ENCODE measurements around the gene CENPW.

GRCh38 chr6:126339796-126340609 is at the start of gene CENPW:
- no peak for TF ChIP-seq CTCF (IDR thresholded peaks at IDR 0.05; ENCODE audit: insufficient read depth, low read length)
- peak; percentile 77 for TF ChIP-seq POLR2AphosphoS5 (IDR thresholded peaks at IDR 0.05; ENCODE audit: low read depth)
- TF ChIP-seq, protein P1, sequence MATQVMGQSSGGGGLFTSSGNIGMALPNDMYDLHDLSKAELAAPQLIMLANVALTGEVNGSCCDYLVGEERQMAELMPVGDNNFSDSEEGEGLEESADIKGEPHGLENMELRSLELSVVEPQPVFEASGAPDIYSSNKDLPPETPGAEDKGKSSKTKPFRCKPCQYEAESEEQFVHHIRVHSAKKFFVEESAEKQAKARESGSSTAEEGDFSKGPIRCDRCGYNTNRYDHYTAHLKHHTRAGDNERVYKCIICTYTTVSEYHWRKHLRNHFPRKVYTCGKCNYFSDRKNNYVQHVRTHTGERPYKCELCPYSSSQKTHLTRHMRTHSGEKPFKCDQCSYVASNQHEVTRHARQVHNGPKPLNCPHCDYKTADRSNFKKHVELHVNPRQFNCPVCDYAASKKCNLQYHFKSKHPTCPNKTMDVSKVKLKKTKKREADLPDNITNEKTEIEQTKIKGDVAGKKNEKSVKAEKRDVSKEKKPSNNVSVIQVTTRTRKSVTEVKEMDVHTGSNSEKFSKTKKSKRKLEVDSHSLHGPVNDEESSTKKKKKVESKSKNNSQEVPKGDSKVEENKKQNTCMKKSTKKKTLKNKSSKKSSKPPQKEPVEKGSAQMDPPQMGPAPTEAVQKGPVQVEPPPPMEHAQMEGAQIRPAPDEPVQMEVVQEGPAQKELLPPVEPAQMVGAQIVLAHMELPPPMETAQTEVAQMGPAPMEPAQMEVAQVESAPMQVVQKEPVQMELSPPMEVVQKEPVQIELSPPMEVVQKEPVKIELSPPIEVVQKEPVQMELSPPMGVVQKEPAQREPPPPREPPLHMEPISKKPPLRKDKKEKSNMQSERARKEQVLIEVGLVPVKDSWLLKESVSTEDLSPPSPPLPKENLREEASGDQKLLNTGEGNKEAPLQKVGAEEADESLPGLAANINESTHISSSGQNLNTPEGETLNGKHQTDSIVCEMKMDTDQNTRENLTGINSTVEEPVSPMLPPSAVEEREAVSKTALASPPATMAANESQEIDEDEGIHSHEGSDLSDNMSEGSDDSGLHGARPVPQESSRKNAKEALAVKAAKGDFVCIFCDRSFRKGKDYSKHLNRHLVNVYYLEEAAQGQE (IDR thresholded peaks at IDR 0.05; ENCODE audit: insufficient replicate concordance, low read depth), result no peak
- TF ChIP-seq SPI1 (IDR thresholded peaks at IDR 0.05; ENCODE audit: borderline replicate concordance, low read depth), result peak; percentile 37; the same call in 1 of the 2 replicates
